ENCODE data around the gene ARSH.
"Not testable (repeated sequence)": the region's sequence is repeated elsewhere in the genome, so short reads cannot be mapped to it uniquely, and the experiment has no call there.

Gene ARSH, protein sequence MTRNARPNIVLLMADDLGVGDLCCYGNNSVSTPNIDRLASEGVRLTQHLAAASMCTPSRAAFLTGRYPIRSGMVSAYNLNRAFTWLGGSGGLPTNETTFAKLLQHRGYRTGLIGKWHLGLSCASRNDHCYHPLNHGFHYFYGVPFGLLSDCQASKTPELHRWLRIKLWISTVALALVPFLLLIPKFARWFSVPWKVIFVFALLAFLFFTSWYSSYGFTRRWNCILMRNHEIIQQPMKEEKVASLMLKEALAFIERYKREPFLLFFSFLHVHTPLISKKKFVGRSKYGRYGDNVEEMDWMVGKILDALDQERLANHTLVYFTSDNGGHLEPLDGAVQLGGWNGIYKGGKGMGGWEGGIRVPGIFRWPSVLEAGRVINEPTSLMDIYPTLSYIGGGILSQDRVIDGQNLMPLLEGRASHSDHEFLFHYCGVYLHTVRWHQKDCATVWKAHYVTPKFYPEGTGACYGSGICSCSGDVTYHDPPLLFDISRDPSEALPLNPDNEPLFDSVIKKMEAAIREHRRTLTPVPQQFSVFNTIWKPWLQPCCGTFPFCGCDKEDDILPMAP

DNA sequence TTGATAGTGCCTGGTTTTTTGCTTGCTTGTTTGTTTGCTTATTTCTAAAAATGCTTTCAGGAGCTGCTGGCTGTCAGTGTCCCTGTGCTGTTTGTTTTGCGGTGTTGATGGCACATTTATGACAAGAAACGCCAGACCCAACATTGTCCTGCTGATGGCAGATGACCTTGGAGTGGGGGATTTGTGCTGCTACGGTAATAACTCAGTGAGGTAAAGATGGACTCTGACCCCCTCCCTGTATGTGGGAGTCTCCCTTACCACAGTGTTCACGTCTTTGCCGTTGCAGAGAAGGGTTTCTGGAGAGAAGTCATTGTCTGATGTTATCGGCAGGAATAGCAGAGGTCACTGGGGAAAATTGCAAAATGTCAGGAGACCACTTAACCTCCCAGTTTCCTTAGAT is at the start of gene ARSH:
ARSH (plus strand) TSS at position 52 of the 400 bp plus-strand sequence; CDS start at position 119, 67 bp downstream.
- ATAC-seq: no peak
- no peak for DNase-seq

DNA sequence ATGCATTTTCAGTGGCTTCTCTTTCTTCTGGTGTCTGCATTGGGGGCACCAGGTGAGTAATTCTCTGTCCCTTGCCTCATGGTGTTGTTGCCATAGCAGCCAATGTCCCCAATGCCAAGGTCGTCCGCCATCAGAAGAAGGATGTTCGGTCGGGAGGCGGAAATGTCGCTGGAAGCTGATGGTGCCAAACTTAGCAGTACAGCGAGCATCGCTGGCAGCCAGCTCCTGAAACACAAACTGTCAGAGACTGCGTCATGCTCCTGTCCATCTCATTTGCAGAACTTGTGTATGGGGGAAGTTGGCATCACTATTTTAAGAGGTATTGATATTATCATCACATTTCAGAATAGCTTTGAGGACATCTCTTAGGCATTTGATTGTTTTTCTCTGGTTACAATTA is 48.1 kb upstream of the ARSH start:
- no peak for ATAC-seq
- no peak for DNase-seq

GRCh38 chrX:2960861-2961515 is 45.4 kb upstream of the ARSH start:
- no peak for DNase-seq
- ATAC-seq: no peak

GRCh38 chrX:2962381-2962780 is 44.0 kb upstream of the ARSH start:
- DNase-seq: no peak
- no peak for ATAC-seq

GRCh38 chrX:2963449-2963848 is 42.9 kb upstream of the ARSH start:
- not testable (repeated sequence) for ATAC-seq, DNase-seq

DNA sequence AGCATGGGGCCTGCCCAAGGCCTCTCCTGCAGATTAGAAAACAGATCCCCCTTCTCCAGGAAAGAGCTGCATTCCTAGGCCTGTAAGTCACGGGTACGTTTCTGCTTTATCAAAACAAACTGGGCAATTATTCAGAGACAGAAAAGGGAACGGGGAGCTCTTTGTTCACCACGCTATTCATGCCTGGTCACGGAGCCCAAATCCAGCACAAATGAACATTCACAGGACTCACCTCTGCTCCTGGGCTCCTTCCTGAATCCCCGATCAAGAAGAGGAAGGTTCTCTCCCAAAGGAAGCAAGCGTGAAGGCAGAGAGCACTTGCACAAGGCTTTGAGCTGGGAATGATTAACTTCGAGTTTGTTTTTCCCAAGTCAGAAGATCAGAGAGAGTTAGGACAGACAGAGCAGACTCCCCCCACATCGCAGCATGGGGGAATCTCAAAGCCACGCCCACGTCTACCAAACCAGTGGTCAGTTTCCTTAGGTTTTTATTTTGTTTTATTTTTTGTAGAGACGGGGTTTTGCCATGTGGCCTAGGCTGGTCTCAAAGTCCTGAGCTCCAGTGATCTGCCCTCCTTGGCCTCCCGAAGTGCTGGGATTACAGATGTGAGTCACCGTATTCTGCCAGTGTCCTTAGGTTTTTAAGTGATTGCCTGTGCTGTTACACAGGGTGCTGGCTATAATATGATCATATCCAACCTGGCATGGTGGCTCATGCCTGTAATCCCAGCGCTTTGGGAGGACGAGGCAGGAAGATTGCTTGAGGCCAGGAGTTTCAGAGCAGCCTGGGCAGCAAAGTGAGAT is 42.2 kb upstream of the ARSH start:
- ATAC-seq, DNase-seq: not testable (repeated sequence)

- peak; percentile 3 for DNase-seq
- ATAC-seq: no peak
These were observed 40.4 kb upstream of the ARSH start for GRCh38 chrX:2965965-2966364.

- DNase-seq: no peak
- ATAC-seq: no peak
These were observed 39.3 kb upstream of the ARSH start for GRCh38 chrX:2967012-2967411.

- ATAC-seq (no peak), DNase-seq (no peak)
These were observed 38.8 kb upstream of the ARSH start for GRCh38 chrX:2967584-2967983.

DNA sequence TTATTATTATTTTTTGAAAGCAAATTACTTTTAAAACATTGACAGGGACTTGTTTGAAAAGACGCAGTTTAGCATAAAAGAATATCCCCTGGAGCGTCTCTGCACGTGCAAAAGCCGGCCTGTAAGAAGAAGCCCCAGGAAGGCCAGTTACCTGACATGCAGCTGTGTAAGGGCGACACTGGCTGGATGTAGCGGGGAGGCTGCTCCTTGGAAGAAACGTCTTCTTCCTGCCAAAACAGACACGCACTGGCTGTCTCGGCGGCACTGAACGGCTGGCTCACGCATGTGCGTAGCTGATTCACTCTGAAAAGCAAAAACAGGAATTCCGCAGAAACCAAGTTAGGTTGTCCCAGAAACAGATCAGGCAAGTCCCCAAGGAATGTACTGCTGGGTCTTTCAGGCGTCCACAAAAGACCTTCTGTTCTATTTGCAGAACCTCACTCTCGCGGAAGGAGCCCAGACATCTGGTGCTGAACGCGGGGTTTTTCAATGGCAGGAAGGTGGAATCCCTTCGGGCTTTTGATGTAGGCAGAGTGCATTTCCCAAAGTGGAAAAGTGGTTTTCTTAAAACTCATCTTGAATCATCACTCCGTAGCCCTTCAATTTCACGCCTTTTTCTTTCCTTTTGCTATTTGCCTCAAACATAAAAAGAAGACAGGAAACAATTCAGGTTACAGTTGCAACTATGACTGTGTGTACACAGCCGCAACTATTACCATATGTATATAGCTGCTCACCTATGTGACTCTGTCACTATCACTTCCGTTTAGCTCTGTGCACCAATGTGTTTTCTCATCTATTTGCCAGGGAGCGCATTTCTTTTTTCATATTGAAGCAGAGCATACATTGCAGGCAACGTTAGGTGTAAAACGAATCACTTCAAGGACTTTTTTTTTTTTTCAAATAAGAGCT is 38.1 kb upstream of the ARSH start:
- ATAC-seq (peak; percentile 89), DNase-seq (peak; percentile 5)

GRCh38 chrX:2969021-2969420 is 37.3 kb upstream of the ARSH start:
- DNase-seq (no peak), ATAC-seq (no peak)

GRCh38 chrX:2972391-2972790 is 34.0 kb upstream of the ARSH start:
- no peak for DNase-seq
- ATAC-seq: no peak

DNA sequence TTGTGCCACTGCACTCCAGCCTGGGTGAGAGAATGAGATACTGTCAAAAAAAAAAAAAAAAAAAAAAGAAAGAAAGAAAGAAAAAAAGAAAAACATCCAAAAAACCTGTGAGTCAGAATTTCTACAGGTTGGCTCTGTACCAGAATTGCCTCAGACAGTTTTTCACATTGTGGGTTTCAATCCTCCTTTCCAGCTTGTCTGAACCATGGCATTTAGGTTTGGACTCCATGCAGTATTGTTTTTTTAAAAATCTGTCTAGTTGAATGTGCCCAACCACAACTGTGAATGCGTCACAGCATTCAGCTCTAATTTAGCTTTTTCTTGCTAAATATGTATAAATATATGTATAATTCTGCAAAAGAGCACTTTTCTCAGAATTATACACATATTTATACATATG is 31.4 kb upstream of the ARSH start:
- ATAC-seq (no peak), DNase-seq (no peak)

GRCh38 chrX:2978639-2979038 is 27.7 kb upstream of the ARSH start:
- not testable (repeated sequence) for ATAC-seq, DNase-seq

DNA sequence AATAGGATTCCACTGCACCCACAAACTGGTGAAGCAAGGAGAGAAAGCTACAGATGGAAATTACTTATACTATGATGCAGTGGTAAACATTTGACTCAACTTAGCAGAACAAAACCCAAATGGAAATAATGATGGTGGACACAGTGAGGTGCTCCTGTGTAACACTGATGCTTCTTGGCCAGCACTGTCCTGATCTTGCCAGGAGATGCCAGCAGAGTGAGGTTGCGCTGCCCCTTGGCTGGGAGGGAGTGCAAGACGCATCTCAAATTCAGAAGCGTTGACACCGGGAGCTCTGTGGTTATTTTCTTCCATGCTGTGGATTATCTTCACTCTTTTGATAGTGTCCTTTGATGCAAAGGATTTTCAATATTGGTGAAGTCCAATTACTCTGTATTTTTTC is 22.0 kb upstream of the ARSH start:
- no peak for ATAC-seq

DNA sequence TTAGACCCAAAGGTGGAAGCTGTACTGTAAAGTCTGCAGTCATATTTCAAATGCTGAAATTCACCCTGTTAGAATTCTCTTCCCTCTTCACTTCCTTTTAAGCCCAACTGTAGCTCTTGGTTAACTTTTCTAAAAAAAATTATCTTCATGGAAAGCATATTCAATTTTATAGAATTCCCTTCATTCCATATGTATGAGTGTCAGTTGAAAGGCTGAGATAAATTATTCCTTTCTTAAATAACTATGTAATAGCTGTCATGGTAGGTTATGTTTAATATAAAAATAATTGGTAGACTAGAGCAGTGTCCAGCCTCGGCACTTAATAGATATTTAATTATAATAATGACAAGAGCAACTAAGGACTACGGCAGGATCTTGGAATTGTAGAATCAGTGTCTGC is 16.8 kb upstream of the ARSH start:
- no peak for ATAC-seq
- DNase-seq: no peak

More for the DNA sequence above, 22.0 kb upstream of the ARSH start:
- no peak for DNase-seq

GRCh38 chrX:3010532-3010931 is 4.2 kb downstream of the ARSH start:
- ATAC-seq (no peak), DNase-seq (no peak)

DNA sequence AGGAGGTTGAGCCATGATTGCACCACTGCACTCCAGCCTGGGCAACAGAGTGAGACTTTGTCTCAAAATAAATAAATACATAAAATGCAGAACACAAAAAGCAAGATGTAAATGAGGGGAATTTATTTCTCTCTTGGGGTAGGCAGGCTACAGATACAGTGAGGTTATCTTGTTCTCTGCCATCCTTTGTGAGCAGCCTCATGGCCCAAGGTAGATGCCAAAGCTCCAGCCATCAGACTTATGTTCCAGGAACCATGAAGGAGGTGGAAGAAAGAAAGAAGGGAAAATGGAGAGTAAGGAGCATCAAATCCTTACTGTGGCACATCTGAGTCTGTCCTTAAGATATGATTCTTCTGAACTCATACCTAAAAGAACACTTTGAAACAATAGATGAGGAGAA is 11.1 kb downstream of the ARSH start:
- ATAC-seq (no peak), DNase-seq (no peak)

DNA sequence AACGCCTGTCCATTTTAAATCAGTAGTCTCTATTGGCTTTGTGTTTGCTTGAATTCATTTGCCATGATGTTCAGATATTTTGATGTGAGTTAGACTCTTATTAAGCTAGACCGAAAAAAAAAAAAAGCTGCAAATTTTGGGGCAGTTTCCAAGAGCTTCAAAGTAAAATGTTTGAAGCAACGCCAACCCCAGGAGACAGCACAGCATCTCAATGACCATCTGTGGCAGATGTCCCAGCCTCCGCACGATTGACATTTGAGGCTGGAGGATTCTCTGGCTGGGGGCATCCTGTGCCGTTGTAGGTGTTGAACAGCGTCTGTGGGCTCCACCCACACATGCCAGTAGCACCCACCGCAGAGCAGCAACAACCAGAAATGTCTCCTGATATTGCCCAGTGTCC is 17.8 kb downstream of the ARSH start:
- DNase-seq: no peak

GRCh38 chrX:3026074-3026815 is 19.9 kb downstream of the ARSH start:
- ATAC-seq: no peak
- no peak for DNase-seq

More for the DNA sequence above, 17.8 kb downstream of the ARSH start:
- ATAC-seq: no peak

DNA sequence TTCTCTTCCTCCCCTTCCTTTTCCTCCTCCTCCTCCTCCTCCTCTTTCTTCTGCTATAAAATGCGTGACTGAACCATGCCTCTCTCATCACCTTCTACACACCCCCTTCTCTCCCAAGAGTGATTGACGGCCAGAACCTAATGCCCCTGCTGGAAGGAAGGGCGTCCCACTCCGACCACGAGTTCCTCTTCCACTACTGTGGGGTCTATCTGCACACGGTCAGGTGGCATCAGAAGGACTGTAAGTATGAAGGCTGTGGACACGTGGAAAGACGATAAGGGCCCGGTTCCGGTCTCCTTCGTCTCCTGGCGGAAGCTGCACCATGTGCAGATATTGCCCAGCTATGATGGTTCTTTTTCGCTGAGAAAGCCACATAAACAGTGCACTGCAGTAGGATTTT is 22.8 kb downstream of the ARSH start:
- ATAC-seq: no peak
- DNase-seq: no peak

Data from stimulated activated naive CD8-positive, alpha-beta T cell treated with anti-CD3 and anti-CD28 coated beads, Interleukin-15, Interleukin-2, amounts not matched to agents 100 U/mL and 50 U/mL, for 24 hours (primary cell).